SKM-1 treated with dmso at 0.1 percent for 144 hours (cell line): ENCODE data around the gene GPR33.

Experiments
- DNase-seq: peaks from one replicate; lab custom pipeline; 2025; ENCODE audit not compliant: unreplicated experiment; lab: John Stamatoyannopoulos, UW

GPR33 gene, protein sequence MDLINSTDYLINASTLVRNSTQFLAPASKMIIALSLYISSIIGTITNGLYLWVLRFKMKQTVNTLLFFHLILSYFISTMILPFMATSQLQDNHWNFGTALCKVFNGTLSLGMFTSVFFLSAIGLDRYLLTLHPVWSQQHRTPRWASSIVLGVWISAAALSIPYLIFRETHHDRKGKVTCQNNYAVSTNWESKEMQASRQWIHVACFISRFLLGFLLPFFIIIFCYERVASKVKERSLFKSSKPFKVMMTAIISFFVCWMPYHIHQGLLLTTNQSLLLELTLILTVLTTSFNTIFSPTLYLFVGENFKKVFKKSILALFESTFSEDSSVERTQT

DNA sequence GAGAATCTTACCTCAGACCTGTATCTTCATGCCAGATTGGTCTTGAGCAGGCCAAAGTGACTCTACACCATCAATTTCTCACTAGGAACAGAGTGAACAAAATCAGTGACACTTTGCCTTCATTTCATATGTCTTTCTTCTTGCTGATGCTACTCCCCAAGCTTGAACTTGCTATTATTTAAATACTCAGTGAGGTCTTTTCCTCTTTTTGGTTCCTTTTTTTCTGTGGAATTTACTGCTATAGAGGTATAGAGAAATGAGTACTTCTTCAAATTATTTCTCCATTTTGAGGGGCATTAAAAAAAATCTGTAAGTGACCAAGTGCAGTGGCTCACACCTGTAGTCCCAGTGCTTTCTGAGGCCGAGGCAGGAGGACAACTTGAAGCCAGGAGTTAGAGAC is at the start of gene GPR33:
GPR33 (minus strand) TSS at position 154 of the 400 bp plus-strand sequence. CDS start 4,074 bp downstream, outside the sequence.
- DNase-seq: peak; percentile 40

DNA sequence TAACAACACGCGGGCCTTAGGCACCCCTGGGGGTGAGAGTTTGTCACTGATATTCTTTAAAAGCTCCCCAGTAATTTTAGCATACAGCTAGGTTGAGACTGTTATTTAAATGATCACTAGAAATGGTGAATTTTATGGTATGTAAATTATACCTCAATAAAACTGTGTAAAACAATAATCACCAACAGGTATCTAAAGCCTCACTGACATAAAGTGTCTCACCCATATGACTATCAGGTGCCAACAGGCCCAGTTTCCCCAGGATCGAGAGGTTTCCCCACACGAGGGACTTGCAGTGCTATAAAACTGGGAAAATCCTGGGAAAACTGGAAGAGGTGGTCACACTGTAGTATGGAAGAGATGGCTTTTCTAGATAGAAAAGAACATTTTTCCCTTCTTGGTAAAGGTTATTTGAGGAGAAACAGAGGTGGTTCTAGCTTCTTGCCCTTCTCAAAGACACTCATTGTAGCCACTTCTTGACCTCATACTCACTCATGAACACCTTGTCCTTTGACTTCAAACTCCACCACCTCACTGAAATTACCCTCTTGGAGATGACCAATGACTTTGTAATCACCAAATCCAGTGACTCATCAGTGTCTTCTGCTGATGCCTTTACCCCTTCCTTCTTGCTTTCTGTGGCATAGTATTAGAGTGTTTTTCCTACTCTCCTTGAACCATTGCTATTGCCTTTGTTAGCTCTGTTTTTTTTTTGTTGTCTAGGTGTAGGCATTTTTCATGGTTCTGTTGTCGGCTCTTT is 48.5 kb upstream of the GPR33 start:
- no peak for DNase-seq

DNA sequence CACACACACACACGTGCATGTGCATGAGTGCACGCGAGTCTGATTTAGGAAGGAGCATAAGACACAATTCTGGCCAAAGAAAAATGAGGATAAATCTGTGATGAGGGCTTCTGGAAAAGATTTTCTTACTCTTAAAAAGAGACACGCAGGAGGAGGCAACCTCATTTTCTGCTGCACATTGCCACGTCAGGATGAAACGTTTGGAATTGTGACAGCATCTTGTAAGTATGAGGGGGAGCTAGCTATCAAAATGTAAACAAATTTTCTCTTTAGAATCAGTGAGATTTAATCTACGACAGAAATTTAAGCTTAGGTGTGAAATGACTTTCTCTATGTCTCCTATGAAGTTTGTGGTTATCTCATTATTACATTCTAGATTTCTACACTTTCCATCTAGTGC is 42.3 kb upstream of the GPR33 start:
- no peak for DNase-seq

DNA sequence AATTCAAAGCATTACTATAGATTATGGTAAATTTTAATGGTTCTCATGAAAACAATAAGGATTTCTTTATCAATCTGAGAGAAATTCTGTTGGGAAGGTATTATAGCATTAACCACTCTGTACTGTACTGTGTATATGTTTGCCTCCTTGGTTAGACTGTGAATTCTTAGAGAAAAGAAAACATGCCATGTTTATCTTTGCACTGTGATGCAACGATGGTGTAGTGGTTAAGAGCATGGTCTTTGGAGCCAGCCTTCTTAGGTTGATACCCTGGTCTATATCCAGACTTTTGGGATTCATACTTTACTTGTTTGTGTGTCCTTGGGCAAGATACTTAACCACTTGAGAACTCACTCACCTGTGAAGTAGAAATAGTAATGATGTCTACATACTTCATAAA is 41.2 kb upstream of the GPR33 start:
- no peak for DNase-seq

DNA sequence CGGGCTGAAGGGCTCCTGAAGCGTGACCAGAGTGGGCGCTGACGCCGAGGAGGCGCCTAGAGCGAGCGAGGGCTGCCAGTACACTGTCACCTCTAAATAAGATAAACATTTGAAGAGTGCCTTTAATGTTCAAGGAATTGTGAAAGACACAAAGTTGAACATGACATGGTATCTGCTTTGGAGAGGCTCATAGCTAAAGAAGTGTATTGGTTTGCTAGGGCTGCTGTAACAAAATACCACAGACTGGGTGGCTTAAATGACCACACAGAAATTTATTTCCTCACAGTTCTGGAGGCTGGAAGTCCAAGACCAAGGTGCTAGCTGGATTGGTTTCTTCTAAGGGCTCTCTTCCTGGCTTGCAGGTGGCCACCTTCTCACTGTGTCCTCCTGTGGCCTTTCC is 39.7 kb upstream of the GPR33 start:
- no peak for DNase-seq

DNA sequence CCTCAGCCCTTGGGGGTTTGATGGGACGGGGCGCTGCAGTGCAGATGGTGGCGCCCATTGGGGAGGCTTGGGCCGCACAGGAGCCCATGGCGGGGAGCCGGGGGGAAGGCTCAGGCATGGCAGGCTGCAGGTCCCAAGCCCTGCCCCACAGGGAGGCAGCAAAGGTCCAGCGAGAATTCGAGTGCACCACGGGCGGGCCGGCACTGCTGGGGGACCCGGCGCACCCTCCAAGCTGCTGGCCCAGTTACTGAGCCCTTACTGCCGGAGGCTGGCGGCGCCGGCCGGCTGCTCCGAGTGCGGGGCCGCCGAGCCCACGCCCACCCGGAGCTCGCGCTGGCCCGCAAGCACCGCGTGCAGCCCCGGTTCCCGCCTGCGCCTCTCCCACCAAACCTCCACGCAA is 39.2 kb upstream of the GPR33 start:
- no peak for DNase-seq

DNA sequence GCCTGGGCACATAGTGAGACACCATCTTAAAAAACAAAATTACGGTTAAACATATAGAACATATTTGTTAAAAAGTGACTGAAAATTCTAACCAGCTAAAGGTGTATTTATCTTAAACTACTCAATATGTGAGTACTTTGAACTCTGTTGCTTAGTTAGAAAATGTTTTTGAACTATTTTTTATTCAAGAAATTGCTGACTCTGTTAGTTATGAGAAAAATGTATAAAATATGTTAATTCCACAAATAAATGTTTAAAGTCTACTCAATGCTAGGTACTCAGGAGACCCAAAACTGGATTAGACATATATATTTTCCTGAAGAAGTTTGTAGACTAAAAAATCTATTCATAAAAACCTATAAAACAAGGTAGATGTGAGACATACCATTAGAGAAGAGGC is 23.0 kb upstream of the GPR33 start:
- DNase-seq: no peak

DNA sequence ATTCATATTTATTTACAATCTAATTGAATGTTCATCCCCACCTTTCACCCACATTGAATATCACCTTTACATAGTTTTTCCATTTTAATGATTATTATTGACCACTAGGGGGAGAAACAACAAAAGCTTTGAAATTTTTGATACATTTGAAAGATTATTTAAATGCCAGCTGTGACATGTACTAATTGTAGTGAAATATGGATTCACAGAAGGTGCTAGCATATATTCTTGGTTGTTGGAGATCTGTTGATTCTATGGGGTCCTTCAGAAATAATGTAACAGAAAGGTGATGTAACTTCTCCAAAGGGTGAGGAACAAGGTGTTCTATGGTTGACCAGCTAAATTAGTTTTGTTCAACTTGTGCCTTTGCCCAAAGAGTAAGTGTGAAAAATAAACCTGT is 22.4 kb upstream of the GPR33 start:
- DNase-seq: no peak

DNA sequence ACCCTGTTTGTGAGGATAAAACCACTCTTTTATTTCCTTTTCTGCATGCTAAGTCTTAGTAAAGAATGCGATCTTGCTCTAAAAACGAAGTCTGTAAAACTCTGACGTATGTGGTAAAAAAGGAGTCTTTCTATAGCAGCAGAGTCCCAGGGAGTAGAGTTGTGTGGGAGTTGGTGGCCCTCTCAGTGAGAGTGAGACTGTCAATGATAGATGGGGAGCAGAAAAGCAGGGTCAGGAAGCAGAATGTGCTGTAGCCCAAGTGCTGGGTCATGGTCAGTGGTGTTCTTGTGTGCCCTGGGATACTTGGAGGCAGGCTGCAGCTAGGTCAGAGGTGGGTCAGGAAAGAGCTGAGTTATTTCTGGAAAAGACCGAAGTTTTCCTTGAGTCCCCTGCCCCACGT is 20.3 kb upstream of the GPR33 start:
- DNase-seq: no peak

DNA sequence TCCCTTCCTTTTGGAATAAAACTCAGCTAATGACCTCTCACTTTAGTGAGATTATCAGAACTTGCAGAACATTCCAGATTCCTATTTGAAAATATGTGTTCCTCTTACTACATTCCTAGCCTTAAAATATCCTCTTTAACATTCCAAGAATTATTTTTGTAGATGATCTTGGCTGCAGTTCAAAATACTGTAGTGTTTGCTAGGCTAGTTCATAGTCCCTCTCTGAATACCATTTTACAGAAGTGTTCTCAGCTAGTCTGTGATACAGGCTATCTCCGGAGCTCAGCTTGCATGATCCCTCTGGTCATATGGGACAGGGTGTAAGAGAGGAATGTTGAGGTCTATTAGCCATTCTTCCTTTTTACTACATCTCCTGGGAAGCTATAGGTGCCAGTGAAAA is 17.6 kb upstream of the GPR33 start:
- DNase-seq: no peak

DNA sequence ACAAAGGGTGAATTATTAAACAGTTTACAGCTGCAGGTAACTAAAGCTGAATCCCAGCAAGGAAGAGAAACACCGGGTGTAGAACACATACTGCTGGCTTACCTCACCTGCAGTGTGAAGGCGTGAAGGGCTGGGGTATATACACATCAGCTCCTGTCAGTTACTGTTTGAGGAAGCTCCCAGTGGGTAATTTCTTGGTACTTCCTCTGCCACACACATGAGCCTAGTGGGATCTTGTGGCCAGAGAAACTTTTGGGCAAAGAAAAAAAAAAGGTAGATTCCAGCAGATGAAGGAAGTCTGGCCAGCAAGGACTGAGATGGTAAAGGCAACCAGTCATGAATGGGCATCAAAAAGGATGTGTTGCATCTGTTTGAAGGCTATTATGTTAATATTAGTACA is 14.0 kb upstream of the GPR33 start:
- DNase-seq: no peak

DNA sequence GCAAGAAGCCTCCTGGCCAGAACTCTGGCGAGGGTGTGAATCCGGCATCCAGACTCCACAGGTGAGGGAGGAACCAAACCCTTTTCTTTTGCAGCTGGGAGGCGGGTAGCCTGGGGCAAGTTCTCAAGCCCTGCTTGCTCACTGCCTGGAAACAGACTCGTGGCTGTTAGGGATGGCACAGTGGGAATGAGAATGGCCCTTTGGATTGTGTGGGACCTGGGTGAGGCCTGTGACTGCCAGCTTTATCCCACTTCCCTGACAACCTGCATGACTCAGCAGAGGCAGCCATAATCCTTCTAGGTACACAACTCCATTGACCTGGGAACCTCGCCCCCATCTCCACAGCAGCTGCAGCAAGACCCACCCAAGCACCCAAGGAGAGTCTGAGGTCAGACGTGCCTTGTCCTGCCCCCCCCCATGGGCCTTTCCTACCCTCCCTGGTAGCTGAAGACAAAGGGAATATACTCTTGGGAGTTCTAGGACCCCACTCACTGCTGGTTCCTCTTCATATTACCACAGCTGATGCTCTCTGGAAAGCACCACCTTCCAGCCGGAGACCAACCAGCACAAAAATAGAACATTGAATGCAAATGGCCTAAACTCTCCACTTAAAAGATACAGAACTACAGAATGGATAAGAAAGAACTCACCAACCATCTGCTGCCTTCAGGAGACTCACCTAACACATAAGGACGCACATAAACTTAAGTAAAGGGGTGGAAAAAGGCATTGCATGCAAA is 5.1 kb upstream of the GPR33 start:
- DNase-seq: no peak

DNA sequence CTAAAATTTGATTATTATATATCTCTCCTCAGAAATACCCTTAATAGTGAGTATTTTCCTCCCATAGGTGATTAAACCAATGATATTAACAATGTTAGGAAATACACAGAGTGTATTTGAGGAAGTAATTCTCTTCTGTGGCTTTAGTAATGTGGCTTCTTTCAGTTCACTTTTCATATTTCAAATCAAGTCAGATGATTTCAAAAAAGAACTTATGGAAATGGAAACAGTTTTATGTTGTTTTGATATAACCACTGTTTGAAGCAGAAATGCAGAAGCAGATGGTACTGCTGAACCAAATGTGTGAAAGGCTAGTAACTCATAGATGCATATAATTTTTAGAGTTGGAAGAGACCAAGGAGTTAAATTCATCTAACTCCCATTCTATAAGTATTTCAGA is 1.9 kb upstream of the GPR33 start:
- DNase-seq: peak; percentile 4

DNA sequence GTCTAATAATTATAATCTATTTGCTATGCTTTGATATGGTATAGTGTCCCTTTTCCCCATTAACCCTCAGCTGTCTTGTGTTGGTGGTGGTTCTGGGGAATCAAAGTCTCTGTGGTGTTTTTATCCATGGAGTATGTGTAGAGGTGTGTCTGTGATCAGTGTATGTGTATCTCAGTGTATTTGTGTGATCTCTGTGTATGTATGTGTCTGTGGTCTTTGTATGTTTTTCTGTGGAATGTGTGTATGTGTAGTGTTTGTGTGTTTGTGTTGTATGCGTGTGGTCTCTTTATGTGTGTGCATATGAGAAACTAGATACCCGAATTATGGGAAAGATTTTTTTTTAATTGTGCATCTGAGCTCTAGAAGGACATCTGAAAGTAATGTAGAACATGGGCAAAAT is 1.1 kb downstream of the GPR33 start:
- no peak for DNase-seq

DNA sequence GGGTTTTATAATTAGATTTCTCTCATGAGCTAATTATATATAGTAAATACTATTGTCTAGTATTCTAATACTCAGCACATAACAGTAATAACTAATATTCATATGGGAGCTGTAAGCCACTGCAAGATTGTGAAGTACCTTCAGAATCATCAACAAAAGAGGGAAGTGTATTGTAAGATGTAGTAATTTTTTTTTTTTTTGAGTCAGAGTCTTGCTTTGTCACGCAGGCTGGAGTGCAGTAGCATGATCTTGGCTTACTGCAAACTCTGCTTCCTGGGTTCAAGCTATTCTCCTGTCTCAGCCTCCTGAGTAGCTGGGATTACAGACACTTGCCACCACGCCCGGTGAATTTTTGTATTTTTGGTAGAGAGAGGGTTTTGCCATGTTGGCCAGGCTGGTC is 3.1 kb downstream of the GPR33 start:
- no peak for DNase-seq

DNA sequence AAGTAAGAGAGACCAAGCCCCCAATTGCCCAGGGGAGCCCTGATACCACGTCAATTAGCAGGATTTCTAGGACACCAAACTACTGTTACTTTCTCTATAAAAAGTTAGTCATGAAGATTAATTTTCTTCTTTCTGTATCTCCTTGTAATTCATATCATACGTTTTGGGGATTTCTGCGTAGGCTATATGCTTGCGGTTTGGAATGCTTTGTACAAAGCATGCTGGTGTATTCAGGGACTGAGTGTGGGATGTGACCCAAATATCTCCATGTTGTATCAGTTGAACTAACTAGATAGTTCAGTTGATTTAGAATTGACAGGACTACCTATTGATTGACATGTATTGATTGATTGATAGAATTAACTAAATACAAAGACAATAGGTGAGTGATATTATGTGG is 7.7 kb downstream of the GPR33 start:
- DNase-seq: no peak

DNA sequence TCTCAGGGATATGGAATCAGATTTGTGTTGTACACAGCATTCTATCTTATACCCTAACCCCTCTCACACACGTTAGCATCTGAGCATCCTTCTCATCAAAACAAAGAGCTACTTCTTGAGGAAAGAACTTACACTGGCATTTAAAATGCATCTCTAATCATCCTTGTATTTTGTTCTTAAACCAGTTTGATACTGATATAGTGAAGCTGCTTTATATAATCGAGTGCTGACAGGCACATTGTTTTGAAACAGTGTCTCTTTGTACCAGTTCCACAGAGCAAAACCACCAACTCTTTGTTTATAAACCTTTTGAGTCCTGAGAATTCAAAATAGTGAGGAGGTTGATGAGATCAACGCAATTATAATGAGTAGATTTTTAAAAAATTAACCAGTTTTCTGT is 8.8 kb downstream of the GPR33 start:
- no peak for DNase-seq

DNA sequence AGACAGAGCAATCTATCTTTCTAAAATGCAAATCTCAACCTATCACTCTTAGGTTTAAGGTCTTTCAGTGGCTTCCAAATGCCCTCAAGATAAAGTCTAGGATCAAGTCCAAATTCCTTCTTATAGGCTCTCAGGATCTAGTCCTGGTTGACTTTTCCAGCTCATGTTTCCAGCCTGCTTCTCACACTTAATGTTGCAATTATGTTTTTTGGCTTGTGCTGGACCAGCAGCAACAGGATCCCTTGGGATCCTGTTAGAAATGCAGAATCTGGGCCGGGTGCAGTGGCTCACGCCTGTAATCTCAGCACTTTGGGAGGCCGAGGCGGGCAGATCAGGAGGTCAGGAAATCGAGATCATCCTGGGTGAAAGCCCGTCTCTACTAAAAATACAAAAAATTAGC is 10.6 kb downstream of the GPR33 start:
- DNase-seq: no peak

DNA sequence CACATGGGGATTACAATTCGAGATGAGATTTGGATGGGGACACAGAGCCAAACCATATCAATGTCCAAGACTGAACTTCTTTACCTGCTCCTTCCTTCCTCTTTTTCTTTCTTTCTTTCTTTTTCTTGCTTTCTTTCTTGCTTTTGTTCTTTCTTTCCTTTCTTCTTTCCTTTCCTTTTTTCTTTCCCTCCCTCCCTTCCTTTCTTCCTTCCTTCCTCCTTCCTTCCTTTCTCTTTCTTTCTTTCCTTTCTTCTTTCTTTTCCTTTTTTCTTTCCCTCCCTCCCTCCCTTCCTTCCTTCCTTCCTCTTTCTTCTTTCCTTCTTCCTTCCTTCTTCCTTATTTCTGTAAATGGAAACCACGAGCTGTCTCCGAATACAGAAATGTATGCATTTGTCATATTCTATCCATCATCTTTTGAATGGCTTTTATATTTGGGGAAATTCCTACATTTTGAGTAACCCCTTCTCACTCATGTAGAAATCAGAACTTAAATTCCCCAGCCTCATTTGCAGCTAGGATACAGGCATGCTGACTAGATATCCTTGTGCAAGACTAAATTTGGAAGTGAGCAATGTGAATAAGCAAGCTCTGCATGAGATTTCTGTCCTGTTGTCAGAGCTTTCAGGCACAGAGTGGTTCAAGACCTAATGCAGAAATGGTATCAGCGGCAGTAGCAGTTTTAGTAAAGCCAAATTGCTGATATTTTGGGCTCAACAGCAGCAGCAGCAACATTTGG is 11.5 kb downstream of the GPR33 start:
- no peak for DNase-seq

DNA sequence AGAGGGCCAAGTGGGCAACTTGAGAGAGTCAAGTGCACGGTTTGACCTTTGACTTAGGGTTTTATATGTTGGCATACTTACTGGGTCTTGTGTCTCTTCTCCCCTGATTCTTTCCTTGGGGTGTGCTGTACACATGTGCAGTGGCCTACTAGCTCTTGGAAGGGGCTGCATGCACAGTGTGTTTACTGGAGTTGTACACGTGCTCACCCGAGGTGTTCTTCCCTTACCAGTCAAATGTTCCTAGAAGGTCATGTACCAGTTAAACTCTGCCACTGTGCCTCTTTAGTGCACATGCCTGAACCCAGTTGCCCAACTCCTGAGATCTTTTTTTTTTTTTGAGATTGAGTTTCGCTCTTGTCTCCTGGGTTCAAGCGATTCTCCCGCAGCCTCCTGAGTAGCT is 21.3 kb downstream of the GPR33 start:
- DNase-seq: no peak

DNA sequence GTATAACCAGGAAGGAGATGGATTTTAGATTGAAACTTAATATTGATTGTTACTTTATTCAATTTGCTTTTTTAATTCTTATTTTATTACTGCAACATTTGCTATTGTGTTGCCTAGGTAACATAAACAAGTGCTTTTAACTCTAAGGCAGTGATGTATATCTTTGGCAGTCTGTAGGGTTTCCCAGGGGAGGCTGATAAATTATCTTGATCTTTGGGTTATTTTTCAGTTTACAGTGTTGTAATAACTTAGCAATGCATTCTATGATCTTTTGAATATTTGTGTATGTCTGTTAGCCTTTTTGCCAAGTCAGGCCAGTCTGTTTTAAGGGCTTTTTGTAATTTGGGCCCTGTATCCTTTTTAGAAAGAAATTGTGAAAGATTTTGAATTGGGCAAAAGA is 22.7 kb downstream of the GPR33 start:
- DNase-seq: no peak
